Islet of Langerhans (tissue), 1 donor: ENCODE measurements around the gene DIRAS1.

Experiments used
- FAIRE-seq: peaks from one replicate; lab custom pipeline; 2011; peaks lifted over from hg19 to GRCh38; lab: Jason Lieb, UNC

Gene DIRAS1, protein sequence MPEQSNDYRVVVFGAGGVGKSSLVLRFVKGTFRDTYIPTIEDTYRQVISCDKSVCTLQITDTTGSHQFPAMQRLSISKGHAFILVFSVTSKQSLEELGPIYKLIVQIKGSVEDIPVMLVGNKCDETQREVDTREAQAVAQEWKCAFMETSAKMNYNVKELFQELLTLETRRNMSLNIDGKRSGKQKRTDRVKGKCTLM

DNA sequence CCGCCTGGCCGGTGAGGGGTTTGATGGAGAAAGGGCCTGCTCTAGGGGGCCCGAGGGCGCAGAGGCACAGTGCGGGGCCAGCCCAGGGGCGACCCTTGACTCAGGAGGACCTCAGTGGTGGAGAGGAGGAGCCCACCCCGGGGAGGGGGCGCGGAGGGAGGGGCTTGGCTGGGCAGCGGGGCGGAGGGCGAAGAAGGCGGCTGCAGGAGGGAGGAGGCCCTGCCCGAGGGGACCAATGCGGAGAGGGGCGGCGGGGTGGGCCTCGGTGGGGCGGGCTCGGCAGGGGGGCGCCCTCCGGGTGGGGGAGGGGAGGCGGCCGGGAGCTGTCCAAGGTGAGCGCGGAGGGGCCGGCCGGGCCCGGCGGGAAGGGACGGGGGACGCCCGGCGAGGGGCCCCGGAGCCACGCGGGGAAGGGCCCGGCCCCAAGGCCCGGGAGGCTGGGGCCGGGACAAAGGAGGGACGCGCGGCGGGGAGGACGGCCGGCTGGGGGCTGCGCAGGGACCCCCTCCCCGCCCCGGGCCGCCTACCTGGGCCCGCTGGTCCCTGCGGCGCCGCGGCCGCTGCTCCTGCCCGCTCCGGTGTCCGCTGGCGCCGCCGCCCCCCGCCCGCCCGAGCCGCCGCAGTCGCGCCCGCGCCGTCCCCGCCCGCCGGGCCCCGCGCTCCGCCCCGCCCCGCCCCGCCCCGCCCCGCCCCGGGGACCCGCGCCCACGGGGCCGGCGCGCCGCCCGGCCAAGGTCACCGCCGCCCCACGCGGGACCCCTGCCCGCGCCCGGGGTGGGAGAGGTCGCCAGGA is at the start of gene DIRAS1:
TSS of gene DIRAS1 (minus strand) at position 596 of the 793 bp plus-strand sequence. CDS start 3,566 bp downstream, outside the sequence.
- FAIRE-seq, result no peak

DNA sequence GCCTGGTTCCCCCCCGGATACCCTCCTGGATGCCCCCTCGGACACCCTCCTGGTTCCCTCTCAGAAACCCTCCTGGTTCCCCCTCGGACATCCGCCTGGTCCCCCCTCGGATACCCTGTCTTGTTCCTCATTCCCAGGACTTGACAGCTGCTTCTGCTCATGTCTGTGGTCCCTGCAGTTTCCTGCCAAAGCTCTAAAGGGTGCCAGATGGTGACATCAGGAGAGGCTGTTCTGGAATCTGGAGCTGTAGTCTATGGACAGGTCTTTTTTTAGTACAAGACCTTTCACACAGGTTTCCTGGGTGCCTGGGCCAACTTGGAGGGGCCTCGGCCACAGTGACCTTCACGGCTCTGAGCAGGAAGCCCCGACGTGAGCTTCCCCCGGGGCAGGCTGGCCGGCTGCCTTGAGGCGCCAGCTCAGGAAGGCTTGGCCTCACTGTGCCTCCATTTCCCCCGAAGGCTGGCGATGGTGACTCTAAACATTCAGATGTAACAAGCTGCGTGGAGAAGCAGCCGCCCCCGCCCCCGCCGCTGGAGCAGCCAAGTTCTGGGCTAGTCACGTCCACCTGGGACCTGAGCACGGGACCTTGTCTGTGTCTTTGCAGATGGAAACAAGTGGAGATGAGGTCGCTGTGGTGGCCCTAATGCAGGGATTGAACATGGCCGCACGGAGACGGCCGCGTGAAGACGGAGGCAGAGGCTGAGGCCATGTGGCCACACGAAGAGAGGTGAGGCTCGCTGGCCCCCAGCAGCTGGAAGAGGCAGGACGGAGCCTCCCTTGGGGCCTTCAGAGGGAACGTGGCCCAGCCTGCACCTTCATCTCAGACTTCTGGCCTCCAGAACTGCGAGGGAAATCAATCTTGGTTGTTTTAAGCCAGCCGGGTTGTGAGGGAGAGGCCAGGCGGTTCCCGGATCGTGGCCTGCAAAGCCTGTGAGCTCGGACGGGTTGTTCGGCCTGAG is 49.2 kb upstream of the DIRAS1 start:
- no peak for FAIRE-seq

DNA sequence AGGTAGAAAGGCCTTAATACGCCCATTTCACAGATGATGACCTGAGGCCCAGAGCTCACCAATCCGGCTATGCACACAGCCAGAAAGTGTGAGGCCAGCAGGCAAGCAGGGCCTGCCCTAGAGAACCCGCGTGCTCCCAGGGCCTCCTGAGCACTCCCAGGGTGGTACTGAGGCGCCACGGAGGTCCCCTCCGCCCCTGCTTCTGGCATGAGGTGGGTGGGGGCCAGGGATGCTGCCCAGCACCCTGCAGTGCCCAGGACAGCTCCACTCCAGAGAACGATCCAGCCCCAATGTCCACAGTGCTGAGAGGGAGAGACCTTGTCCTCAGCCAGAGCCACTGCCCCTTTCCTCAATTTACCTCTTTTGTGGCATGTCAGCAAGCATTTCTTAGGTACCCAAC is 48.0 kb upstream of the DIRAS1 start:
- no peak for FAIRE-seq

DNA sequence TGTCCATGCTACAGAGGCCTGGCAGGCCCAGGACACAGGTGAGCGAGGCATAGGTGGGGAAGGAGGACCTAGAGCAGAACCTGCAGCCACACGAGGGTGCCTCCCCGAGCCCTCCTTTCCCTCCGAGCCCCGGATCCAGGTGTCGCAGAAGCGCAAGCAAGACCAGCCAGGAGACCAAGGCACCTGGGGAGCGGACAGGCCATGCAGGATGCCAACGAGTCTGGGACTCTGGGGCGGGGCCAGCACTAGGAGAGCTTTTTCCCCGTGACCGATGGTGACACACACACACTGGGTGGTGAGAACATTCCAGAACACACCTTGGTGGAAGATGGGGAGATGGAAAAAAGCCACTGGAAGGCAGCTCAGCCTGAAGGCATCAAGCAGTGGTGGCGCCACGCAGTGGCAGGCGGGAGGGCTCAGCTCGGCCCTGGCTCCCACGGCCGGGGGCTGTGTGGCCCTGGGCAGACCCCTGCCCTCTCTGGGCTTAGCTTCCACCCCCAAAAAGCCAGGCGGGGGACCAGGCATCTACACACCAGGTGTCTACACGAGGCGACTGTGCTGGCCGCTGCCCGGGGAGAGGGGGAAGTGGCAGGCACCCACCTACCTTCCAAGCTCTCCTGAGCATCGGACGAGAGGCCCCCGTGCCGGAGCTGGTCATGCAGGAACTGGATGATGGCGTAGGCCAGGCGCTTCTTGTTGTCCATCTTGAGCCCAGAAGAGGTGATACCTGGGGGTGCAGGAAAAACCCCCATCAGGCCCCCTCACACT is 47.4 kb upstream of the DIRAS1 start:
- no peak for FAIRE-seq

DNA sequence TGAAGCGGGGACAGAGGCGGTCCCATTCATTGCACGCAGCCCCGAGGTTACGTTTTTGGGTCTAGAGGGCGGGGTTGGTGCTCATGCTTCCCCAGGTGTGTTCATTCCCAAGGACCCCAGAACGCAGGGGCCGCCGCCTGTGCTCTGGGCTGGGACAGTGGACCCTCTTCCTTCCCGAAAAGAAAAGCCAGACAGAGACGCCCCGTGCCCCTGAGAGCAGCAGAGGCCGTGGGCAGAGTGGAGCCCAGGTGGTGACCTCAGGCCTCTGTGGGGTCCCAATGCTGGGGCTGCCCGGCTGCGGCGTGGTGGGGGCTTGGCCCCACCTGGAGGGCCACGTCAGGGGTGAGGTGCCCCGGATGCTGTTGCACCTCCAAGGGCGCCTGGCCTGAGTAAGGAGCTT is 46.5 kb upstream of the DIRAS1 start:
- FAIRE-seq, result no peak

DNA sequence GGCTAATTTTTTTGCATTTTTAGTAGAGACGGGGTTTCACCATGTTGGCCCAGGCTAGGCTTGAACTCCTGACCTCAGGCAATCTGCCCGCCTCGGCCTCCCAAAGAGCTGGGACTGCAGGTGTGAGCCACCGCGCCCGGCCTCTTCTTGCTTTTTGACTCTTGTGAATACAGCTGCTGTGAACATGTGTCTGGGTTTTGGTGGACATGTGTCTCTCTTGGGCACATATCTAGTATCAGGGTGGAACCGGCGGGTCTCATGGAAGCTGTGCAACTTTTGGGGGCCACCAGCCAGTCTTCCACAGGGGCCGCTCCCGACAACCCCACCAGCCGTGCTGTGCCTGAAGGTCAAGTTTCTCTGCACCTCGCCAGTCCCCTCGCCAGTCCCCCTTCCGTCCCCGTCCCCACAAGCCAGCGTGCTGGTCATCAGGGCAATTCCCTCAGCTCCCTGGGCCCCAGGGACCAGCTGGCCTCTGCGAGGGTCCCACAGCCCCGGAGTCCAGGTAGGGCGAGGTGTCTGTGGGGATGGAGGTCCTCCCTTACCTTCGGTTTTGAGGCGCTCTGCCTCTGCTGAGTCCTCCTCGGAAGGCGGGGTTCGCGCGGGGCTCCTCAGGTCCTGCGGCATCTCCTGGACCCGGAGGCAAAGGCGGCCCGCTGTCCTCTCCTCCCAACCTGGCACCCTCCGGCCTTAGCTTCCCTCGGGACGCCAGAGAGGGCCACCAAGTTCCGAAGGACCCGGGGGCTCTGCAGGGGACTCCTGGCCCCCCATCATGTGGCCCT is 45.6 kb upstream of the DIRAS1 start:
- no peak for FAIRE-seq

DNA sequence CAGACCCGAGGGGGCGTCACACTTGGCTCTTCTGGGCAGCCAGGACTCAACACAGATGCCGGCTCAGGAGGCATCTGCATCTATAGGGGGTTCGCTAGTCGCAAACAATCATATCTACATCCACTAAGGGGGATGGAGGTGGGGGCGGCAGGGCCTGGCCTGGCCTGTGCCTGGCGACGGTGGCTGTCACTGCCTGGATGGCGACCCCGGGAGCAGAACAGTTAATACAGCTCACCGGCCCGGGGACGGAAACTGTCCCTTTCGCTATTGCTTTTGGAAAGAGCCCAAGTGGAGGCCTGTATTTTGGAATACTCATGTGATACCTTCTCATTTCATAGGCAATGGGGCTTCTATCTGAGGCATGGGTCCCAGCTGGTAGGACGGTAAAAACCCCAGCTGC is 44.2 kb upstream of the DIRAS1 start:
- no peak for FAIRE-seq

DNA sequence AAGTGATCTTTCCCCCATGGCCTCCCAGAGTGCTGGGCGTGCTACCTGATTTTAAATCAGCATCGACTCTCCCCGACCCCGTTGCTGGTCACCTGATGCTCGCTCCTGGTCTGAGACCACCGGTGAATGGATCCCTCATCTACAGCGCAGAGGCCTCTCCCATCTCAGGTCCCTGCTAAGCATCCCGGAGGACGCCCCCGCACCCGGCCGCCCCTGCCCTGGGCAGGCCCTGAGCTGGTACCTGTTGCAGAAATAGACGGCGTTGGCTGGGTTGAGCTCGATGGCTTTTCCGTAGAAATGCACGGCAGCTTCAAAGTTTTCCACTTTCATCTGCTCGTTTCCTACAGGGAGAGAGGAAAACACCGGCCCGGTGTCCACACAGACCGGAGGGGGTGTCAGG is 43.8 kb upstream of the DIRAS1 start:
- FAIRE-seq, result no peak

DNA sequence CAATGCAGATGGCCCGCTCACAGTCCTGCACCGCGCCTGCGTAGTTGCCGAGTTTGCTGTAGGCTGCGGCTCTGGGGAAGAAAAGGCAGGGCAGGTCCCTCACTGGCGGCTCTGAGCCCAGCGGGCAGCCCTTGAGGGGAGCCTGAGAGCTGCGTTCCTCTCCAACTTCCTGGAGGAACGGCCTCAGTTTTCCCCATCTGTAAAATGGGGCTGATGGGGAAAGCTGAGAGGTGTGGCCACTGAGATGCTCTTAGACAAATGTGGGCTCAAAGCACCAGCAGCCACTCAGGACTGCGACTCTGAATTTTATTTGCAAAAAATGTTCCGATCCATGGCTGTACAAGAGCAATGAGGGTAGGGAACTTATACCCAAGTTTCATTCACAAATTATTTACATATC is 42.5 kb upstream of the DIRAS1 start:
- no peak for FAIRE-seq

DNA sequence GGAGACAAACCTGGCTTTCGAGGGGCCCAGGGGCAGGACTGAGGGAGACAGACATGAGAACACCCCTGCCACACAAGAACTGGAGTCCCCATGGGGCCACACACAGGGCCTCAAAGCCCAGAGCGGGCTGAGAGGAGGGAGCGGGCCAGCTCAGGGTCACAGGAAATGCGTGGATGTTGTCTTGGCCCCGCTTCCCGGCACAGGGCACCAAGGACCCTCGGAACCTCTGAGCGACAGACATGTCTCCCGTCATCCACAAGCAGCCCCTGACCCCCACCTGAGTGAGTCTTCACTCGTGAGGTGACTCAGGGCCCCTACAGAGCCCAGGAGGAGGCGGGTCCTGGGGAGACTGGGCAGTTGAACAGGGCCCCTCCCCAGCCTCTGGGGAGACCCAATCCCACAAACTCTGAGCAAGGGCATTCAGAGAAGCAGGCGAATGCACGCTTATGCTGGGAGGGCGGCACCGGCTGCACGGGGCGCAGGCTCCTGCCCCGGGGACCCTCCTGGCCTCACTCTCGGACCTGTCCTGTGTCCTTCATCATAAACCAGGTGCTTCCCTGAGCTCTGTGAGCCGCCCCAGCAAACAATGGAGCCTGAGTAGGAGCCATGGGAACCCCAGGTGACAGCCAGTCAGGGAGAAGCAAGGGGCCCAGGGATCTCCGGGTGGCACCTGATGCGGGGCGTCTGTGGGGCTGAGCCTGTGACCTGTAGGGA is 41.8 kb upstream of the DIRAS1 start:
- FAIRE-seq, result no peak

DNA sequence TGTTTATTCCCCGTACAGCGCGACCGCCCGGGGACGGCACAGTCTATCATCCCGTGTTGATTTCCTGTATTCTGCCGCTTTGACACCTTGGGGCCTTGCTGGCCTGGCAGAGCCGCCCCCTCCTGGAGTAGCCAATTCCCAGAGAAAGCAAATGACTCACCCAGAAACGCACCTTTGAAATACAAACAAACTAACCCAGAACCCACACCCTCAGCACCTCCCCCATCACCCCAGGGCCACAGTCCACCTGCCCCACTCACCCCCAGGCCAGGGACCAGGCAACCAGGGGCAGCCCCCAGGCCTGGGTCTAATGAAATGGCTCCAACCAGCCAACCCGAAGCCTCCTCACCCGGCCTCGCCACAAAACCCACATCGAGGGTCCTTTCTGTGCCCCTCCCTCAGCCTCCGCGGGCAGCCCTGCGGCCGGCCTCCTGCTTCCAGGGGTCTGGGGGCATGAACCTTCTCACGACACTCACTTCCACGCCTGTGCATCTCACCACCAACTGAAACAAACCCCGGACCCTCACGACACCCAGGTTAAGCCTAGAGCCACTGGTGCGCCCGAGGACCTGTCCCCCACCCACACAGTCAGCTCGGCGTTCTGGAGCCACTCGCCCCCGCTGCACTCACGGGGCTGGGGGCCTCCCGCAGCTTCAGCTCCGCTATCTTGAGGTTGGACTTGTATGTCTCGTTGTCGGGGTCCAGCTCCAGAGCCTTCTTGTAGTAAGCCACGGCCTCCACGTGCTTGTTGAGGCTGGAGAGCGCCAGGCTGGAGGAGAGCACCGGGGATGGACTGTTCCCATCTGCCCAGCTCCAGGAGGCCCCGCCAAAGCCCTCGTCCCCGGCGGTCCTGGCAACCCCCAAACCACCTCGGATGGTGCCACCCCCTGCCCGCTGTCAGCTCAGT is 41.0 kb upstream of the DIRAS1 start:
- FAIRE-seq, result no peak

DNA sequence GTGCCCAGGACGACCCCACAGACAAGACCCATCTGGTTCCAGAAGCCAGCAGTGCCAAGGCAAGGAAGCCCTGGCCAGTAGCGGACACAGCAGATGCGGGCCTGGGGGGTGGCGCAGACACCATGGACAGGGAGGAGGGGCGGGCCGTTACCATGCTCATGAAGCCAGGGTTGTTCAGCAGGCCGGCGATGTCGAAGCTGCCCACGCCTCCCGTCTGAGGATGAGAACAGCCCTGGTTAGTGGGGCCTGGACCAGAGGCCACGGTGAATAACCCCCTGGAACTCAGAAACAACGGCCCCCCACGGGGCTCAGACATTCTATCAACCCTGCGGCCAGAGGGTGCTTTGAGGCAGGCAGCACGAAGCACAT is 40.1 kb upstream of the DIRAS1 start:
- FAIRE-seq, result no peak

DNA sequence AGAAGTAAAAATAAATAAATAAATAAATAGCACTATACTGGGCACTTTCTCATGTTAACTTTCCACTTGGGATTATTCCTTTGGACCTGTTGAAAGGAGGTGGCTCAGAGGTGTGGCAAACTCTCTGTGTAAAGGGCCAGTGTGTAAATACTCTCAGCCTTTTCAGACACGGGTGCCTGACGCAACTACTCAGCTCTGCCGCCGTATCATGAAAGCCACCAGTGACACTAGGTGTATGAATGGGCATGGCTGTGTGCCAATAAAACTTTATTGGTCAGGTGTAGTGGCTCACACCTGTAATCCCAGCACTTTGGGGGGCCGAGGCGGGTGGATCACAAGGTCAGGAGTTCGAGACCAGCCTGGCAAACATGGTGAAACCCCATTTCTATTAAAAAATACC is 38.8 kb upstream of the DIRAS1 start:
- no peak for FAIRE-seq

DNA sequence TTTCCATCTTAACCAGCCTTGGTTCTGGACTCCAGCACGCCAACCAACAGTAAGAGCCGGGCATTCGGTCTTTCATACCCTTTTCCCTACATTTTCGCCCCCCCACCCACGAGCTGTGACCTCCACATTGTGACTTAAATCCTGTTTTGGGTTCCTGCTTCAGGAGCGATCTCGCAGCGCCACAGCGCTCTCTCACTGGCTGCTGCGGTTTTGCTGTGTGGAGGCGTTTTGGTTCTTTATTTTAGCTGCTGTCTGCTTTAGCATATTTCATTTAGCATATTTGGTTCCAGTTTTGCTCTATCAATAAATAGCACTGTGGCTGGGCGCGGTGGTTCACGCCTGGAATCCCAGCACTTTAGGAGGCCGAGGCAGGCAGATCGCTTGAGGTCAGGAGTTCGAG is 38.2 kb upstream of the DIRAS1 start:
- FAIRE-seq, result no peak

DNA sequence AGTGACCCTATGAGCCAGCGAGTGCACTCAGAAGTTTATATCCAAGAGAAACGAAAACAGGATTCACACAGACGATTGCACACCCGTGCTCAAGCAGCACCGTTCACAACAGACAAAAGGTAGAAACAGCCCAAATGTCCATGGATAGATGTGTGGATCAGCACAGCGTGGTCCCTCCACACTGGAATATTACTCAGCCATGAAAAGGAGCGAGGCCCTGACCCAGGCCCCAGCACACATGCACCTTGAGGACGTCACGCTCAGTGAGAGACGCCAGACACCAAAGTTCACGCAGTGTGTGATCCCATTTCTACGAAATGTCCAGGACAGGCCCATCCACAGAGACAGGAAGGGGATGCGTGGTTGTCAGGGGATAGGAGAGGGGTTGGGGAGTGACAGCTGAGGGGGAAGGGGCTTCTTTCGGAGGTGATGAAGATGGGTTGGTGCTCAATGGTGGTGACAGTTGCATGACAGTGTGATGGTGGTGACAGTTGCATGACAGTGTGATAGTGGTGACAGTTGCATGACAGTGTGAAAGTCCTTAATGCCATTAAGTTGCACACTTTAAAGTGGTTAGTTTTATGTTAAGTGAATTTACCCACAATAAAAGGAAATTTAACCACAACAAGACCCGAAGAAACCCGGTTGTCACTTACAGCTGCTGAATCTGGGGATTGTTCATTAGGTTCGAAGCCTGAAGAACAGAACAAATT is 37.6 kb upstream of the DIRAS1 start:
- FAIRE-seq, result no peak

DNA sequence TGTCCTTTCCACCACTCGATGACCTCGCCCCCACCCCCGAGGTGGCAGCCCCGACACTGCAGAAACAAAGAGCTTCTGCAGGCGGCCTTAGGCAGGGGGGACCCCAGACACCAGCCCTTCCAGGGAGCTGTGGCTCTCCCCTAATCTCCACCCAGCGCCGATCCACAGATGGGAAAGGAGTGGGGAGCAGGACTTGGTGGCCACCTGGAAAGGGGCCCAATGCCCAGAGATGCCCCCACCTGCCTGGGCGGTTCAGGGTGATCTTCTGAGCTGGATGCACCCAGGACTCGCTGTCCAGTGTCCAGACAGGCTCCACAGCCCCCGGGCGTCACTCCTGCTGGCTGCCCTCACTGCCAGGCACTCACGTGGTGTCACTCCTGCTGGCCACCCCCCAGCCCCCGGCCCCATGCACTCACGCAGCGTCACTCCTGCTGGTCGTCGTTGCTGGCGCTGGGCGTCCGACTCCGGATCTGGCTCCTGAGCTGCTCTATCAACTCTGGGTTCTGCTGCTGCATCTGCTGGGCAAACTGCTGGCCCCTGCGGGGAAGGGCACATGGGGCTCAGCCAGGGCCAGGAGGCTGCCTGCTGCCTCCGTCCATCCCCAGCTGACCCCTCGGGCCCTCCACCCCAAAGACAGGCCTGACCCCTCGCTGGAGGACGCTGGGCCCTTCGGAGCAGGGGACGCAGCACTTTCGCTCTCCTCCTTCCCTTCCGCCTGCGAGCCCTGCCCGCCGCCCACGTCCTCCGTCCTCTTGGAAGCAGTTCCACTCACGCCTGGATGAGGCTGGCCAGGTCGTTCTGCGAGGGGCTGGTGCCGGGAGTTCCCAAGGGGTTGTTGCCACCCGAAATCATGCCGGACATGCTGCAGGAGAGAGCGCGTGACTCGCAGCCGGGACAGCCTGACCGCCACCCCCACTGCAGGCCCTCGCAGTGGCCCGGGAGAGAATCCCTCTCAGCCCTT is 36.0 kb upstream of the DIRAS1 start:
- FAIRE-seq, result no peak

DNA sequence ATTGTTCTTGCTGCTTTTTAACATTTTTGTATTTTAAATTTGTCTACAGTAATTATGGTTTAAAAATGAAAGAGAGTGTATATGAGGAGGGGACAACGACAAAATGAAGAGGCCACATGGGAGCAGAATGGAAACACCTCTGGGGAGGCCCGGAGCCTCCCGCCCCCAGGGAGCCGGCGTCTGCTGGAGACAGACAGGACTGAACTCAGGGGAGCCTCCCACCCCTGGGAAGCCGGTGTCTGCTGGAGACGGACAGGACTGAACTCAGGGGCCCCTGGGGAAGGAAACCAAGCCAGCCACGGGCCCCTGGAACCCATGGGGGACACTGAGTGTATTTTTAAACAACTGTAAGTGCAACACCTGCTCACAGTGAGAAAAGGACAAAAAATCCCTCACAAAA is 35.3 kb upstream of the DIRAS1 start:
- FAIRE-seq, result no peak

DNA sequence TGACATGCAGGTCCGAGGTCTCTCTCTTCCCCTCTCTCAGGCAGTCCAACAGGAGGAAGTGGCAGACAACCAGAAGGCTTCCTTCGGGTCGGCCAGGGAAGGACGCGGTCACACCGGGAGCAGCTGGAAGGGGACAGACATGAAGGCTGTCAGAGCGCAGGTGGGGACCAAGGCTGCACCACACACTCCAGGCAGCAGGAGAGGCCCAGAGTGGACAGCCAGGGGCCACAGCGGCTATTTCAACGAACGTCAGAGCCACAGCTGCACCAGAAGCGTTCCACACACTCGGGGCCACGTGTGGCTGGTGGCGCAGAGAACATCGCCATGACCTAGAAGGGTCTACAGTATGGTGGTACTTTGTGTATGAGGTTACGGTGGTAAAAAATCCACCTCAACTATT is 34.6 kb upstream of the DIRAS1 start:
- FAIRE-seq, result no peak
